CMK (cell line): ENCODE measurements around the gene CCDC102A.

Source experiments
- DNase-seq: peaks from one replicate; pipeline ENCODE4 v3.0.0-alpha.2; 2010; ENCODE audit warnings: low read depth

CCDC102A gene

GRCh38 chr16:57518520-57518919 lies 17.9 kb downstream of the CCDC102A start:
- DNase-seq = no peak

- DNase-seq = no peak
These were observed 18.7 kb downstream of the CCDC102A start for GRCh38 chr16:57517397-57518367.

- DNase-seq = no peak
These were observed 19.6 kb downstream of the CCDC102A start for GRCh38 chr16:57516773-57517172.

- no peak for DNase-seq
These were observed 20.1 kb downstream of the CCDC102A start for GRCh38 chr16:57516176-57516725.

- DNase-seq = no peak
These were observed 21.4 kb downstream of the CCDC102A start for GRCh38 chr16:57514791-57515600.

- no peak for DNase-seq
These were observed 22.0 kb downstream of the CCDC102A start for GRCh38 chr16:57514371-57514770.

- no peak for DNase-seq
These were observed 22.8 kb downstream of the CCDC102A start for GRCh38 chr16:57513371-57514102.

- no peak for DNase-seq
These were observed 23.9 kb downstream of the CCDC102A start for GRCh38 chr16:57512296-57513001.

- no peak for DNase-seq
These were observed 26.1 kb downstream of the CCDC102A start for GRCh38 chr16:57510016-57510871.

- DNase-seq = no peak
These were observed 27.0 kb downstream of the CCDC102A start for GRCh38 chr16:57509231-57509923.

- no peak for DNase-seq
These were observed 28.3 kb downstream of the CCDC102A start for GRCh38 chr16:57508035-57508425.

- no peak for DNase-seq
These were observed 29.0 kb downstream of the CCDC102A start for GRCh38 chr16:57507136-57508034.

- DNase-seq = no peak
These were observed 31.2 kb downstream of the CCDC102A start for GRCh38 chr16:57505169-57505568.

GRCh38 chr16:57504491-57504890 lies 31.9 kb downstream of the CCDC102A start:
- no peak for DNase-seq

- DNase-seq = no peak
These were observed 32.4 kb downstream of the CCDC102A start for GRCh38 chr16:57504001-57504400.

- DNase-seq = no peak
These were observed 33.0 kb downstream of the CCDC102A start for GRCh38 chr16:57503366-57503765.

GRCh38 chr16:57502048-57502775 lies 34.2 kb downstream of the CCDC102A start:
- no peak for DNase-seq

- DNase-seq = no peak
These were observed 34.9 kb downstream of the CCDC102A start for GRCh38 chr16:57501492-57501891.
